IPS-18c (cell line): ENCODE data around the gene SMOC2.

Source experiments
- H3K4me3 ChIP-seq: 2 replicates; pipeline ENCODE4 v1.7.0; 2013; ENCODE audit warnings: low read depth, mild to moderate bottlenecking, low read length, moderate library complexity; ENCODE audit not compliant: insufficient read depth
- H3K9me3 ChIP-seq: one replicate; pipeline ENCODE4 v1.6.1; 2013; ENCODE audit warnings: mild to moderate bottlenecking, low read length, moderate library complexity; ENCODE audit not compliant: control insufficient read depth, insufficient read depth

Gene SMOC2

DNA sequence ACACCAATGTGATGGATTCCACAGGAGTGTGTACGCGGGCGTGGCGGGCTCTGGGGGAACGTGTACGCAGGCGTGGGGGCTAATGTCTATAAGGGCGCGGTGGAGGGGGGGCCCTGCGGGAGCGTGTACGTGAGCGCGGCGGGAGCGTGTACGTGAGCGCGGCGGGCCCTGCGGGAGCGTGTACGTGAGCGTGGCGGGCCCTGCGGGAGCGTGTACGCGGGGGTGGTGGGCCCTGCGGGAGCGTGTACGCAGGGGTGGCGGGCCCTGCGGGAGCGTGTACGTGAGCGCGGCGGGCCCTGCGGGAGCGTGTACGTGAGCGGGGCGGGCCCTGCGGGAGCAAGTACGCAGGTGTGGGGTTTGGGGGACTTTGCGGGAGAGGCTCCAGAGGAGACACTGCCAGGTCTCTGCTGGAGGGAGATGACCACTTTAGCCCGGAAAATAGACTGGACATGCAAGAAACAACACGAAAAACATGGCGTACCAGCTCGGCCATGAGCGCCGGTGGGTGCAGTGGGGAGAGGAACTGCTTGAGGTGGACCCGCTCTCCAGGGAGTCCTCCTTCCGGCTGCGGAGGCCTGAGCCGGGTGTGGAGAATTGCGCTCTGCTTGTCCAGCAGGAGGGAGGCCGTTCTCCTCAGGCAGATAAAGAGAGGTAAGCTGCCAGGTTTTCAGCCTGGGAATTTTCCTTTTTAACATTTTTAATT is 27.8 kb upstream of the SMOC2 start:
- Histone ChIP-seq H3K4me3 (no peak overlapping the region), H3K9me3 (no peaks in the 10 kb centered on the region)

DNA sequence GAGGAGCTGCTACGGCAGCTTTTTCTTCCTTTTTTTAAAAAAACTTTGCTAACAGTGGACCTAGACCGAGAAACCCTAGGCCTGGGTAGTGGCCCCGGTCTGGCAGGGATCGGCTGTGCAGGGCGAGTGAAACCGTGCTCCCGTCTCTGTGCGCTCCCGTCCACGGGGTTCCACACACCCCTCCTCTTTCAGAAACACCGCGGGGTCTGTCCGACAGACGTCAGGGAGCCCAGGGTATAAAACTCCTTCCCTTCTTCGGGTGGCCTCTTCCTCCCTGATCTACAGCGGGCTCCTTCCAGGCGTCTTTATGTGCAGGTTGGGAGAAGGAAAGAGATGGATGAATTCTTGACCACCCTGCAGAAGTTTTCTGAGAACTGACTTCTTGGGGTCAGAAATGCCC is 27.1 kb upstream of the SMOC2 start:
- H3K4me3 ChIP-seq: no peak overlapping the region
- no peaks in the 10 kb centered on the region for H3K9me3 ChIP-seq

DNA sequence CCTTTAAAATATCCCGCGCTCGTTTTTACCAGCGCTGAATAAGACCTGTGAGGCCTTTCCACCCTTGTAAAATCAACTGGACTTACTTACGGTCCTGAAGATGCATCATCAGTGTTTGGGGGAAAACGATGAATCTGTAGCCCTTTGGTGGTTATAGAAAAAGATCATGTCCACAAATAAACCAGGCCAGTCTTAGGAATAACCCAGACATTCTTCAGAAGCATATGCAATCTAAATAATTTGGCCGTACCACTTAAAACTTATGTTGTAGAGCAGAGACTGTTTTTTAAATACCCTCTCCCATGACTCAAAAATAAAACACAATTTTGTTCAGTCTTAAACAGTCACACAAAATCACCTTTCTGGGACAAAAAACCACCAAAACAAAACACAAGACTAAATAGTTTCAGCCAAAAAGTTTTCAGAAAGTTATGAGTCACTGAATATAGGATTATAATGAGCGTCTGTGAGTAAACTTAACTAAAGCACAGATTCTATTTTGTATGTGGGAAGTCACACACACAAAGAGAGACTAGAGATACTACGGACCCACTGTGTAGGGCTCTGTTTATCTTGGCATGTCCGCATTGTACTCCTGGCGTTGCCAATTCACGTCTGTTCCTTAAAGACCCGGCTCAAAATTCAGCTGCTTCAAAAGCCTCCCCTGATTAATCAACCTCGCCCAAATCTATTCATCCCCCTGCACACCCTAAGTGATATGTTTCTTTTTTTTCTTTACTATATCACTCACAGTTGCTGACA is 26.5 kb upstream of the SMOC2 start:
- no peak overlapping the region for H3K4me3 ChIP-seq
- H3K9me3 ChIP-seq: no peaks in the 10 kb centered on the region

DNA sequence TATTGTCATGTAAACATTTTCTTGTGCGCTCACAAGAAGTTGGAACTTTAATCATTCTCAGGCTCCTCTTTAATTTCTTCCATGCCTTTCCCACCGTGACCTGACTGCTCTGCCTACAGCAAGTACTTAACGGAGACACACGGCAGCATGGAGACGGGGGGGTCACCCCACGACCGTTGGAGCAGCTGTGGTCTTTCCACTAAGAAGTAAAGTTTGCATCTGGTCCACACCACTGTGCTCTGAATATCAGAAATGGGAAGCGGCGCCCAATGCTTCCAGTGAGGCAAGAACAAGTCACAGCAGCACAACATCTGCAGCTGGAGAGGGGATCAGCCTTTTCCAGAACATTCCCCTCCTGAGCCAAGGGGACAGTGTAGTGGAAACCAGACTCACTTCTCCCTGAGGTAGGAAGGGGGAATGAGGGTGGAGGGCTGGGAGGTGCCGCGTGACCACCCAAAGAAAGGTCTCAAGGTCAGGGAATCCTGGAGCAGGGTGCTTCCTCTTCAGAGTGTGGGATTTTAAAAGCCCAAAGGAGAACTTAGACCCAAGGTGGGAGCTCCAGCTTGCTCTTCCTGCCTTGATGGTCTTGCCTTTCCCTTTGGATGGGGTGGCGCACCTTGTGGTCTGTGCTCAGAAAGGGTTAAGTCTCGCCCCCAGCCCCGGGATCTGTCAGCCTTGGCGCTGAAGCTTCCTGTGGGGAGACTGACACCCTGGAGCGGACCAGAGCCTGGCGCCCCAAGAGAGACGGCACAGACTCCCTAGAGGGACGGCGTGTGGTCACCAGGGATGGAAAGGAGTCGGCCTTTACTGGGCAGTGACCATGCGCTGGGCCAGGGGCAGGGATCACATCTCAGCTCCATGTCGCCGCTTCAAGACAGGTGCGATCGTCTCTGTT is 25.6 kb upstream of the SMOC2 start:
- H3K9me3 ChIP-seq: no peaks in the 10 kb centered on the region

DNA sequence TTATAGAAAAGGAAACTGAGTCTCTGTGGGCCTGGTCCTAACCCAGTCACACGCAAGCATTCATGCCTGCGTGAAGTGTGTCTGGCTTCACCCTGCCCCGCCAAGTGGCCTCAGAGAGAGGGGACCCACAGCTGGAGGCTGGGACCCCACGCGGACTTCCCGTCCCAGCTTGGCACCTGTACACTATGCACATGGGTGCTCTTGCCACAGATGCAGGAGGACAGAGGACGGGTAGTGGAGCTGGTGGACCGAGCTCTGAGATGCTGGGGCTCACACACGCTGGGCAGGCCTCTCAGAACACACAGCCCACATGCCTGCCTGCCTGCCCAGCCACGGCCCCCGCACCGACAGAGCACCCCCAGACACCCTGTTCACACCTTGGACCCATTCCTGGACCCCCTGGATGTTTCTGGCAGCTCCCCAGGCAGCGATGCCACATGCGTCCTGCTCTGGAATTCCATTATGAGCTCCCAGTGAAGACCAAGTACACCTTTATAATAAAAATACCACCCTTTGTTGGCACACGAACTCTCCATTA is 24.9 kb upstream of the SMOC2 start:
- H3K9me3 ChIP-seq: no peaks in the 10 kb centered on the region
- H3K4me3 ChIP-seq: no peak overlapping the region

More for the DNA sequence above, 25.6 kb upstream of the SMOC2 start:
- H3K4me3 ChIP-seq: no peak overlapping the region

DNA sequence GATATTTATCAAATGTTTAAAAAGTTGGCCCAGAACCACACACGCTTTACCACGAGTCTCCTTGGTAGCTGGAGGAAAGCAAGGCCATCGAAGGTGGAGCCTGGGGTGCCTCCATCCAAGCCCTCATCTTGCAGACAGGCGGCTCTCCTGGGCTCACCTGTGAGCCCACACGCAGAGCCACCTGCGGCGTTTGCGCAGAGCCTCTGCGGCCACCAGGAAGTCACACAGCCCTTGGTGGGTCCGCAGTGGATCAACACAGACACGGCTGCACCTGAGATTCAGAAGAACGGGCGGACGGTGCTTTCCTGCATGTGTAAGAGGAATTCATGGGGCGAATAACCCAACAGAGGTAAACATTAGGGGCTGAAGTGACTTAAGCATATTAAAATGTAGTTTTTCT is 24.5 kb upstream of the SMOC2 start:
- Histone ChIP-seq H3K4me3 (no peak overlapping the region), H3K9me3 (no peaks in the 10 kb centered on the region)

DNA sequence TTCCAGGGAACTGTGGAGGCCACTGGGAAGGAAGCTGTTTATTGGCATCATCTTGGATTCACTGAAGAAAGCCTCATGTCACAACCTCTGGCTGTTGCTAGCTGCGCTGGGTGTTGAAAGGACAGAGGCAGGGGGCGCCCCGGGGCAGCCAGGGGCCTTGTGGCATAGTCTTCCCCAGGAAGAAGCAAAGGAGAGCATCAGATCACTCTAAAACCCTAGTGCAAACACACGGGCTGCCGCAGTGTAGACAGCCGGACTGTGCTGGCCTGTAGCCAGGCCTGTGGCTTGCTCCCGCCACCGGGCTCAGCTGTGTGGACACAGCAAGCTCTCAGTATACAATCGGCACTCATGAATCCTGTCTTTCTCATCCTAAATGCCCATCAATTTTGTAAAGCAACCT is 23.8 kb upstream of the SMOC2 start:
- no peak overlapping the region for H3K4me3 ChIP-seq
- H3K9me3 ChIP-seq: no peaks in the 10 kb centered on the region

DNA sequence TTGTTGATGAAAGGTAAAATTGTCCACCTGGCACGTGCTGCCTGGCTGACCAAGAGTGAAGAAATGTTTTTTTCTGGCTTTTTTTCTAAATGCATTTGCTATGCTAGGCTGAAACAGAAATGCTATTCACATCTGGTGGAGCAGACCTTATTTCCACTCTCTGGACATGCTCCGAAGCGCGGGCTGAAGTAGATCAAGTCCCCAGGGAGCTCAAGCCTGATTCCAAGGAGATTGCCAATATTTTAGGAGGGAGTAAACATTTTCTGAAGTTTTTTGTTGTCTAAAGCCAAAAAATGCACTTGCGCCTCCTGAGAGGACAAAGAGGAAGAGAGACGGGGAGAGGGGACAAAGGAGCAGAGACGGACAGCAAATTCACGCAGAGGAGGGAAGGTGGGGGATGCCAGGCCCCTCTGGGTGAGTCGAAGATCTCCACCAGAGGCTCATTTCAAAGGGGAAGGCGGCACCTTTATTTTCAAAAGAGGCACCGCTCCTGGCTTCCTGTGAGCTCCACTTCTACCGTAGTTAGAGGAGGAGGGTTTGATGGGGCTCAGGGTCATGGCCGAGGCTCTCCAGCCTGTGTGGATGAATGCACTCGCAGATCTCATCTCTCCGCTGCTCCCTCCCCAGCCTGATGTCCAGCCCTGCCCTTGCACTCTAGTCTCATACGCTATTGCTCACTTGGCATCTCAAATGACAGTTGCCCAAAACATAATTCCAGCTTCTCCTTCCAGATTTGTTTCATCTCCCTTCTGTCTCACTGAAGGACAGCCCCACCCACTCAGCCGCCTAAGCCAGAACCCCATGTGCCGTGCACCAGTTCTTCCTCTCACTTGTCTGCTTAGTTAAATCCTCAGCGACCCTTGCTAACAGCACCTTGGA is 23.1 kb upstream of the SMOC2 start:
- no peak overlapping the region for H3K4me3 ChIP-seq
- no peaks in the 10 kb centered on the region for H3K9me3 ChIP-seq

DNA sequence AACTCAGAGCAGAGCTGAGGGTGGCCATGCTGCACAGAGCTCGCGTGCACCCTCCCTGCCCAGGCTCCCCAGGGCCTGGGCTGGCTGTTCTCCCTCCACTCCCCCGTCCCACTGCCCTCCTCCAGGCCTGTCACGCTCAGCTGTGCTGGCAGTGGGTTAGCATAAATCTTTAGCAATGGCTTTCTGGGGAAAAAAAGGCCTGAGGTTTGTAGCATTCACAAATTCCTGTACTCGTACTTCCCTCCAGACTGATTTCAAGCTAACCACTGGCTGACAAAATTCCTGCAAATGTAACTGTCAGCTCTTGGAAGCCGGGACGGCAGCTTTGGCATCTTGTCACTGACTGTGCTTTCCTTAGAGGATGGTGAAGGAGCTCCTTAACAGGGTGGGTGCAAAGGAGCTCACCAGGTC is 22.3 kb upstream of the SMOC2 start:
- no peaks in the 10 kb centered on the region for H3K9me3 ChIP-seq
- no peak overlapping the region for H3K4me3 ChIP-seq

DNA sequence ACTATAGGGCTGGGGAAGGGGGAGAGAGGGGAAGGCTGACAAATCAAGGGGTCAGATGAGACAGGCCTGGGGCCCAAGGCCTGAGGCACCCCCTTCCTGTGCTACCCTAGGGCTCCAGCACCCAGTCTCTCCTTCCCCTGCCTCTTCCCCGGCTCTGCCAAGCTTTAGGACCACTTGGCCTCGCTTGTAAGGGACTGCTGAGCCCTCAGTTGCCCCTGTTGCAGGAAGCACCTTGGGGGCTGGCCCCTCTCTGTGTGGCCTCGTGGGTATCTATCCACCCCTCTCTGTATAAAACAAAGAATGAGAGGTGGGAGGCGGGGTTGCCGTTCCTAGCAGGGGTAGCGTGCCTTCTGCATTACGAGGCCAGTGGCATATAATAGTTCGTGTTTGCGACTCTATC is 21.4 kb upstream of the SMOC2 start:
- H3K9me3 ChIP-seq: no peaks in the 10 kb centered on the region
- no peak overlapping the region for H3K4me3 ChIP-seq

DNA sequence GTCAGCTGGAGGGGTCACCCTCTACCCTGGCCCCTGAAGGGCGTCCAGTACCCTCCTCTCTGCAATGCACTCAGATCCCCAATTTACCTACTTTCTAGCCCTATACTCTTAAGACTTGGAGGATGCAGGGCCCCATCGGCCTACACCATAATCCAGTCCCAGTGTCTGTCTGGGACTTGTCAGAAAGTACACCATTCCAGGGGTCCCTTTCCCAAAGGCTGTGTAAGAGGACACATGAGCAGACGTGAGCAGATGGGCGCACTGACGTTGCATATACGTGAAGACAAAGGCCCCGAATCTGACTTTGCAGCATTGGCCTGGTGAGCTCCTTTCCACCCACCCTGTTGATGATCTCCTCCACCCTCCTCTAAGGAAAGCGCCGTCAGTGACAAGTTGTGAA is 20.9 kb upstream of the SMOC2 start:
- Histone ChIP-seq H3K4me3 (no peak overlapping the region), H3K9me3 (no peaks in the 10 kb centered on the region)

DNA sequence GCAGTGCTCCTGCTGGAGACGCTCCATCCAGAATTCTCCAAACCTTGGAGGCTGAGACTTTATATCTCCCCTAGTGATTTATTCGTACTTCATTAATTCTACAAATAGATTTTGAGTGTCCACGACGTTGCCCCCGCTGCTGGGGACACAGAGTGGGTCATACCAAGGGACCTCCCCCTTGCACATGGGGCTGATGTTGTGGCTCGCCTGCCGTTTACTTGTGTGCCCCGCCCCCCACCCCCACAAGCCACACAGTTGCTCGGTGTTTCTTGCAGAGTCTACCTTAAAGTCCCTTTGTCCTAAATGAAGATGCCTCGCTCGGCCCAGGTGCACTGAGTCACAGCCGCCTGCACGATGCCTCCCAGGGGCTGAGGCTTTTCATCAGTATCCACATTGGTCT is 20.3 kb upstream of the SMOC2 start:
- Histone ChIP-seq H3K9me3 (no peaks in the 10 kb centered on the region), H3K4me3 (no peak overlapping the region)

DNA sequence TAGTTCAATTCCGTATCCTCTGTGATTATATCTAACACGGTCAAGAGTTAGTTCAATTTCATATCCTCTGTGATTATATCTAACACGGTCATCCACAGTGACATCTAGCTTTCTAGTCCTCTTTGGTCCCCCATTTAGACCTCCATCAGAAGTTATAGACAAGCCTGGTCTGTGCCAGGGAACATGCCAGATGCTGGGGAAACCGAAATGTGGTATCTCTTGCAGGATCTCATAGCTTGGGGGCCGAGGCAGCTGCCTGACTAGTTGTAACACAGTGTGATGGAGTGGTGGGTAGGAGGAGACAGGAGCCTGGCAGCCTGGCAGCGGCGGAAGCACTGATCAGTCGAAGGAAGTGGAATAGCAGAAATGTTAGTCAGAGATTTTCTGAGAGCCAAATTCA is 13.8 kb upstream of the SMOC2 start:
- Histone ChIP-seq H3K4me3 (no peak overlapping the region), H3K9me3 (no peaks in the 10 kb centered on the region)

DNA sequence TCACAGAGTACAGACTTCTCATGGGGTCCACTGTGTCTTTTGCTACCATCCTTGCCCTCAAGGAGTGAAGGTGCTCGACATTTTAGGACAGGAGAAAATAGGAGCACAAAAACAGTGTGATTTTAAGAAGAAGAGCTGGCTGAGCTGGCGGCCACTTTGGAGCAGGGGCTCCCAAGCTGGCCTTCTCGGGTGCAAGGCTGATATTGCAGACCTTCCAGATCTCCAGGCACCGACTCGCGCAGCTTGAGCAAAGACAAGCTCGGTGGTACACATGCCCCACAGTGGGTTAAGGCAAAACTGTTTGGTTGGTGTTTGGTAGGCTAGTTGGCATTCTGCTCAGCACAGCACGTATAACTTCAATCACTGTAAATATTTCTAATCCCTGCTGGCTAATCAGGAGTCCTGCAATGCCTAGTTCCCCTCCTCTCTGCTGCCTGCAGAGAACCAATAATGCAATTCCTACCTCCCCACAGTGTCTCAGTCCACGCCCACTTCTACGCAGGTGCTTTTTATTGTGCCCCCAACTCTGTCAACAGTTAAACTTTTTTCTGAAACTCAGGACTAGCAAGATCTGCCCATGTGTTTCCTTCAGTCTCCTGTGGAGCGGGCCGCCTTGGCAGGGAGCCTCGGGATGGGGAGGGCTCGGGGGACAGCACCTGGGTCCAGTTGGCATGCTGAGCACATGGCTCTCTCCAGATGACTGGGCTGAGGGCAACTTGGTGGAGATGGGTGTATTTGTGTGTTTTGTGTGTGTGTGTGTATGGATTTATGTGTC is 12.7 kb upstream of the SMOC2 start:
- no peak overlapping the region for H3K4me3 ChIP-seq
- no peaks in the 10 kb centered on the region for H3K9me3 ChIP-seq

DNA sequence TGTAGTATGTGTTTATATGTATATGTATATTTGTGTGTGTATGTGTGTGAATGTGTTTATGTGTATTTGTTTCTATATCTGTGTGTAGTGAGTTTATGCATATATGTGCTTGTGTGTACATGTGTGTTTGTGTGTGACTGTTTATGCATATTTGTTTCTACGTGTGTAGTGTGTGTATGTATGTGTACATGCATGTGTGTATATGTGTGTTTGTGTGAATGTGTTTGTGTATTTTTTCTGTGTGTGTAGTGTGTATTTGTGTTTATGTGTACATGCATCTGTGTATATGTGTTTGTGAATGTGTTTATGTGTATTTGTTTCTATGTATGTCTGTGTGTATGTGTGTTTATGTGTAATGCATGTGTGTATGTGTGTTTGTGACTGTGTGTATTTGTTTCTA is 12.1 kb upstream of the SMOC2 start:
- no peaks in the 10 kb centered on the region for H3K9me3 ChIP-seq

DNA sequence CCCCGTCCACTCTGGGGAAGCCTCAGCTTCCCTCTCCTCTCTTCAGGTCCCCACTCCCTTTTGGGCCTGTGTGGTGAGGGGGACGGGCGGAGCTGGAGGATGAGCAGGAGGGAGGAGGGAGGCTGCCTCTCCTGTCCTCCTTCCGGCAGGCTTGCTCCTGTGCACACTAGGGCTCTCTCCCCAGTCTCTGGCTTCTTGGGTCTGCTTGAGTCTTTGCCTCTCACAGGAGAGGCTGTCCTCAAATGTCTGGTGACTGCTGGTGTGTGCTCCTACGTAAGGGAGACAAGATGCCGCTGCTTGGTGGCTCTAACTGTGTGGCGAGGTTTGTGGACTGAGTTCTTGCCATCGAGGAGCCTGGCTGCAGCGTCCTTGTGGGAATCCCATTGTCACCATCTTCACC is 8.8 kb upstream of the SMOC2 start:
- H3K4me3 ChIP-seq: no peak overlapping the region
- no peaks in the 10 kb centered on the region for H3K9me3 ChIP-seq

More for the DNA sequence above, 12.1 kb upstream of the SMOC2 start:
- no peak overlapping the region for H3K4me3 ChIP-seq
